NCI-H2227 (cell line): ENCODE measurements around the gene PRPF8.
"Not testable (repeated sequence)": the region's sequence is repeated elsewhere in the genome, so short reads cannot be mapped to it uniquely, and the experiment has no call there.

Source experiments
- DNase-seq: peaks from one replicate; lab custom pipeline; 2025; ENCODE audit not compliant: unreplicated experiment; lab: John Stamatoyannopoulos, UW

PRPF8 gene

GRCh38 chr17:1695365-1695764 is 10.7 kb upstream of the PRPF8 start:
- no peak for DNase-seq

- no peak for DNase-seq
Measured at GRCh38 chr17:1693339-1693738, 8.7 kb upstream of the PRPF8 start.

GRCh38 chr17:1690544-1691221 is 6.0 kb upstream of the PRPF8 start:
- no peak for DNase-seq

DNA sequence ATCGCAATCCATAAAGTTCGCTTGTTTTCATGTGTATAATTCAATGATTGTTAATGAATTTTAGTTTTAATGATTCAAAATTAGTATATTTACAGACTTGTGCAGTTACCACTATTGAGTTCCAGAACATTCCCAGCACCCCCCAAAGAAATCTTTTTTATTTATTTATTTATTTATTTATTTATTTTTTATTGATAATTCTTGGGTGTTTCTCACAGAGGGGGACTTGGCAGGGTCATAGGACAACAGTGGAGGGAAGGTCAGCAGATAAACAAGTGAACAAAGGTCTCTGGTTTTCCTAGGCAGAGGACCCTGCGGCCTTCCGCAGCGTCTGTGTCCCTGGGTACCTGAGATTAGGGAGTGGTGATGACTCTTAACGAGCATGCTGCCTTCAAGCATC is 3.7 kb upstream of the PRPF8 start:
- DNase-seq: not testable (repeated sequence)

GRCh38 chr17:1686086-1686485 is 1.4 kb upstream of the PRPF8 start:
- DNase-seq: no peak

- DNase-seq: no peak
Measured at GRCh38 chr17:1683459-1683858, 1.2 kb downstream of the PRPF8 start.

DNA sequence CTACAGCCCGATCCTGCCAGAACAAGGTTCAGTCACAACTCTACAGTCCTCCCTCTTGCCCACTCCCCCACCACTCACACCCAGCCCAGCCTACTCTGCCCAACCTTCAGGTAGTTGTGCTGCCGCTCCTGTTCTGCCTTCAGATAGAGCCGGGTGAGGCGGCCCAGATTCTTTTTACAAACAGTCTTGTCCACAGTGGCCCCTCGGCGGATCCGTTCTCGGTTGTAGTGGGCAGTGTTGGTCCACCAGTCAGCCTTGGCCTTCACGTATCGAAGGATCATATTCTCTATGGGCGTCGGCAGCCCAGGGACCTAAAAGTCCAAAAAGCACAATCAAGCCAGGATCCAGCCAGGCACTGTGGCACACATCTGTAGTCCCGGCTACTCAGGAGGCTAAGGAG is 8.3 kb downstream of the PRPF8 start:
- no peak for DNase-seq

GRCh38 chr17:1673041-1673785 is 11.5 kb downstream of the PRPF8 start:
- no peak for DNase-seq

DNA sequence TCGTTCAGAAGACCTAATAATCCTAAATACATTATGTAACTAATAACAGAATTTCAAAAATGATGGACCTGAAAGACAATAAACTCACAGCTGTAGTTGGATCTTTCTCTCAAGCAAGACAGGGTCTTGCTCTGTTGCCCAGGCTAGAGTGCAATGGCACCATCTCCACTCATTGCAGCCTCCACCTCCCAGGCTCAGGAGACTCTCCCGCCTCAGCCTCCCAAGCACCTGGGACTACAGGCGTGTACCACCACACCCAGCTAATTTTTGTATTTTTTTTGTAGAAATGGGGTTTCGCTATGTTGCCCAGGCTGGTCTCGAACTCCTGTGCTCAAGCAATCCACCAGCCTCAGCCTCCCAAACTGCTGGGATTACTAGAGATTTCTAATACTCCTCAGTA is 20.7 kb downstream of the PRPF8 start:
- not testable (repeated sequence) for DNase-seq

DNA sequence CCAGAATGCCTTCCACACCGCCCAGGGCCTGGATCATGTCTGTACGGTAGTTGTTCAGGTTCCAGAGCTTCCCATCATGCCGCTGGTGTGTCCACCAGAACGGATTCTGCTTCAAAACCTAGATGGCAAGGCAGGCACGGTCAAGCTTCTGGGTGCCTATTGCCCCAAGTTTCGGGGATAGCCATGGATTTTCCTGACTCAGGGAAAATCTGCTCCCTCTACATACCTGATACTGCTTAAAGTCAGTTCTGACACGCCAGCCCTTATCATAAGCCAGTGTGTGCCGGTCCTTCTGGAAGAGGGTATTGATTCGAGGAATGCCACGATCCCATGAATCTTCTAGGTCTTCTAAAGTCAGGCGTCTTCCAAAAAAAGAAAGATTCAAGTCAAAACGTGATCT is 23.6 kb downstream of the PRPF8 start:
- DNase-seq: no peak

GRCh38 chr17:1658100-1658499 is 26.6 kb downstream of the PRPF8 start:
- DNase-seq: no peak

DNA sequence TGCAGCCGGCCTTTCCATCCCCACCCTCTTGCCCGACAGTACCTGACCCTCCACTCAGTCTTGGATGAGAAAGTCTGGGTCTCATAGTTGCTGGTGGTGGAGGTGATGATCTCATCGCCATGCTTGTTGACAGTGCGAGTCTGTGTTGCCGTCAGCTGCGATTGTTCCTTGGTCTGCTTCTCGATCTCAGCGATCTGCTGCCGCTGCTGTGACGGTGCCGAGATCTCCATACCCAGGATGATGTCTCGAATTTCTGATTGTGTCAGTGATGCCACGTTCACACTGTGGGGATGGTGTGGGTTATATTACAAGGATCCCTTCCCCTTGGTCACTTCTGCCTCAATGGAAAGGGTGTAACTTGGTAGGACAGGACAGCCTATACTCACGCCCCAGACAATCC is 30.9 kb downstream of the PRPF8 start:
- DNase-seq: no peak

DNA sequence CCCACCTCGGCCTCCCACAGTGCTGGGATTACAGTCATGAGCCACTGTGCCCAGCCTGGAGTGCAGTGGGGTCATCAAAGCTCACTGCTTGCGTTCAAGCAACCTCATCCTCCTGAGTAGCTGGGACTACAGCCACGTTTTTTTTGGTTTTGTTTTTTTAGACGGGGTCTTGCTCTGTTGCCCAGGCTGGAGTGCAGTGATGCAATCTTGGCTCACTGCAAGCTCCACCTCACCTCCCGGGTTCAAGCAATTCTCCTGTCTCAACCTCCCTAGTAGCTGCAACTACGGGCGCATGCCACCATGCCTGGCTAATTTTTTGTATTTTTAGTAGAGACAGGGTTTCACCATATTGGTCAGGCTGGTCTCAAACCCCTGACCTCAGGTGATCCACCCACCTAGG is 31.9 kb downstream of the PRPF8 start:
- DNase-seq: not testable (repeated sequence)

- no peak for DNase-seq
Measured at GRCh38 chr17:1651559-1651844, 33.2 kb downstream of the PRPF8 start.

DNA sequence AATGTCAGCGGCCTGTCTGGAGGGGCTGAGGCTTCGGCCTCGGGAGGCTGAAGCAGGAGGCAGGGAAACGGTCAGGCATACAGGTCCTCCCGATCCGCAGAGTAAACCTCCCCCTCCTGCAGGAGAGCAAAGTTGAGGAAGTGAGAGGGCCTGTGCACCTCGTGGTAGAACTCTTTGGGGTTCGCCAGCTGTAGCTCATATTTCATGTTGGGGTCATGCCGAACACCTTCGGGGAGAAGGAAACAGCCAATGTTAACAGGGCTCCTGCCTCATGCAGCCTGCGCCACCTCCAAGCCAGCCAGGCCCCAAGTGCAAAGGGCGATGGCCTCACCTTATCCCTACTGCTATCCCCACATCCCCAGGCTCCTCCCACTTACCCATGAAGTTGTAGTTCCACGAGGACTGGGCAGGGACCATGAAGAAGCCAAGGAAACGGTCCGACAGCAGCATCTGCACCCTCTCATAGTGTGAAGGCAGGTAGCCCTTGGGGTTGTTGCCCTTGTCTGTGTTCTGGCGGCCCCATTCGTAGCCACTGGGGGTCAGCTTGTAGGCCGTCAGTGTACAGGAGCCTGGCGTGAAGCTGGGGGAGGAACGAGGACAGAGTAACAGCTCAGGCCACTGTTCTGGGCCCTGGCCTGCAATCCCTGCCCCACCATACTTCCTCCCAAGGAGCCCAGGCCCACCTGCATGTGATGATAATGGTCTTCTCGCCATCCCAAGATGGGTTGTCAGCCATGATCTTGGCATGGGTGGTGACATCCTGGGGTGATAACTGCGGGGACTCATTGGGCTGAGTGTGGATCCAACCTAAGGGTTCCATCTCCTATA is 33.7 kb downstream of the PRPF8 start:
- no peak for DNase-seq

DNA sequence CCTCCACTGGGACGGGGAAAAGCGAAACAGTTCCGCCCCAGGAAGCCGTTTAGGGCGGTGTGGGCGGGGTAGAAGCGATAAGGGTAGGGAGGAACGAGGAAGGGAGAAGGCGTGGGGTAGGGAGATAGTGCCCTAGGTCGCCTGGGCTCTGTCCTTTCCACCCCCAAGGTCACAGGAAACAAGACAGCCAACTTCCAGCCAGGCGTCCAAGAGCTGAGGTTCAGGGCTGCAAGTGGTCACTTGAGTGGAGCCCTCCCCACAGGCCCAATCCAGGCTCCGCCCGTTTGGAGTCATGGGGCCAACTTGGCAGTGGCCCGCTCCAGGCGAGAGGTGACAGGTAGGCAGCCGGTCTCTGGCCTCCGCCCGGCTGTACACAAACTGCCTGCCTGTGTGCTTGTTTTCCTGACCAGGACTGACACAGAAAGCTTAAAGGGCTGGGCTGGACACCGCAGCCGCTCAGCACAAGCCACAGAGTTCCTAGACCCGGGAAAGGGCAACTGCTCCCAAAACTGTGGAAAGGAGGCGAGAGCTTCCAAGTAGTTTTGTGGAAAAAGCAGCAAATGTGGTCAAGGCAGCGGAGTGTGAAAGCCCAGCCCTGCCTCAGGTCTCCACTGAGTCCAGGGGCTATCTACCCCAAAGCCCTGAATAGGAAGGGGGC is 34.7 kb downstream of the PRPF8 start, which contains the start of gene RILP:
RILP (minus strand) TSS at position 23 of the 658 bp plus-strand sequence. CDS start 62 bp downstream, outside the sequence.
- DNase-seq: no peak

- DNase-seq: peak; percentile 92
Measured at GRCh38 chr17:1648963-1649843, 35.5 kb downstream of the PRPF8 start.

DNA sequence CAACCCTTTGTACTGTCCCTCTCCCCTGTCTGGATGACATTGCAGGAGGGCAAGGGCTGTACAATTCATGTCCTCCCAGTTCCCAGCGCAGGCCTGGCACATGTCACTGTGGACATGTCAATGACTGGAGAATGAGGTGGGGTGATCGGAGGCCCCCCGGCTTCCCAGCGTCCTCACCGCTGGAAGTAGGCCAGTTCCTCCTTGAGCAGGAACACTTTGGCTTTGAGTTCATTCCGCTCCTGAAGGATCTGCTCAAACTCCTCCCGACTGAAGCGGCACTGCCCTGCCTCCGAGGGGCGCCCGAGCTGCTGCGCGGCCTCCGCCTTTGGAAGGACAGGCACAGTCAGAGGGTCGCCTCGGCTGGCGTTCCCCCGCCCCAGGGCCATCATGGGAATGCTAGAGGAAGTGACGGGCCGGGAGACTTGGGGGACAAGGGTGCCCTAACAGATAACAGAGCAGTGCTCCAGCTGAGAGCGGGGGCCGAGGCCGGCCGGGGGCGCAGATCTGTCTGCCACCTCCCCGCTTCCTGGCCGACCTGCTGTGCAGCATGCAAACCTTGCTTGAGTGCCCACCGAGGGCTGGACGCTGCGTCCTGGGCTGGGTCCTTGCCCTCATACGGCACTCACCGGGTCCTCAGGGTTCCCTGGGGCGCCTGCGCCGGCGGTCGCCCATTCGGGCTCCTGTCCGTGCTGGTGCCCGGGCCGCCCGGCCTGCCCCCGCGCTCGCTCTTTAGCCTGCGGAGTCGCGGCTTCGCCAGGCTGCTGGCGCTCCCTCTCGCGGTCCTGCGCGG is 36.3 kb downstream of the PRPF8 start:
- peak; percentile 56 for DNase-seq

DNA sequence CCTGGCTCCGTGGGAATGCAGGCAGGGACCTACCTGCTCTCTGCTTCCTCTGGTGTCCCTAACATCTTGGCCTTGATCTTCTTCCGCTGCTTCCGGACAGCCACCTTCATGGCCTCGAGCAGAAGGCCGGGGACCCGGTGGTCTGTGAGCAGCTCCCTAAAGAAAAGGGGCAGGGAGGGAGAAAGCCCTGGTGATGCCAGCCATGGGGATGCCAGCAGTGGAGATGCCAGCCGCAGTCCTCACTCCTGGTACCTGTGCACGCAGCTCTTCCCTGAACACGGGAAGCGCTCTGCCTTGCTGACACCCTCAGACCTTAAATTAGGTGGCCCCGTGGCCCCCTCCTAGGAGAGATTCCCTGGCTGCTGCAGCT is 36.9 kb downstream of the PRPF8 start:
- DNase-seq: no peak
